Right lung (tissue), 5 donors: ENCODE data around the gene MMP17. TPM values are rescaled to one million over a fixed set of nuclear protein-coding genes. Genes with fewer than 3 reads are reported as not detected.

ENCODE experiments used
- DNase-seq, 2 donors: peaks; one replicate each; pipeline ENCODE4 v3.0.0-alpha.2; 2013
- polyA plus RNA-seq, 5 donors: library from polyadenylated mRNA; unstranded; fragments of 120-200 nt; gene quantifications; one replicate each; pipeline versions ENCODE4 v1.2.1 to v1.2.3, GENCODE V29; 2013; ENCODE audit warnings: inconsistent platforms in 1 of 5, low replicate concordance in 1 of 5; ENCODE audit not compliant: insufficient read length in 5 of 5, insufficient read depth in 1 of 5

The MMP17 gene
- polyA plus RNA-seq, 5 donors = 1.9 to 4.2 (median 2.5) TPM

- peak; percentile 53 to 62 for DNase-seq
These were observed 2.2 kb downstream of the MMP17 start for GRCh38 chr12:131830335-131830913.

GRCh38 chr12:131830914-131831571 is 2.9 kb downstream of the MMP17 start:
- DNase-seq = no peak

- DNase-seq = no peak
These were observed 3.4 kb downstream of the MMP17 start for GRCh38 chr12:131831635-131832041.

- no peak for DNase-seq
These were observed 4.4 kb downstream of the MMP17 start for GRCh38 chr12:131832321-131833231.

- DNase-seq = no peak
These were observed 5.2 kb downstream of the MMP17 start for GRCh38 chr12:131833288-131833895.

GRCh38 chr12:131833896-131834641 is 5.9 kb downstream of the MMP17 start:
- DNase-seq = no peak

- DNase-seq = no peak
These were observed 6.8 kb downstream of the MMP17 start for GRCh38 chr12:131834798-131835615.

- no peak for DNase-seq
These were observed 7.5 kb downstream of the MMP17 start for GRCh38 chr12:131835616-131836171.

- DNase-seq = no peak
These were observed 8.0 kb downstream of the MMP17 start for GRCh38 chr12:131836193-131836592.

GRCh38 chr12:131836714-131837397 is 8.7 kb downstream of the MMP17 start:
- DNase-seq = no peak

- DNase-seq = no peak
These were observed 12.6 kb downstream of the MMP17 start for GRCh38 chr12:131840643-131841416.

GRCh38 chr12:131841547-131841946 is 13.4 kb downstream of the MMP17 start:
- no peak for DNase-seq

GRCh38 chr12:131842169-131842568 is 14.0 kb downstream of the MMP17 start:
- DNase-seq = no peak

- no peak for DNase-seq
These were observed 15.3 kb downstream of the MMP17 start for GRCh38 chr12:131843527-131843926.

GRCh38 chr12:131844140-131844539 is 15.9 kb downstream of the MMP17 start:
- DNase-seq = no peak

GRCh38 chr12:131844656-131845055 is 16.5 kb downstream of the MMP17 start:
- no peak for DNase-seq

- DNase-seq = no peak
These were observed 16.9 kb downstream of the MMP17 start for GRCh38 chr12:131845121-131845520.

- DNase-seq = no peak
These were observed 19.3 kb downstream of the MMP17 start for GRCh38 chr12:131847456-131847855.

GRCh38 chr12:131848753-131849152 is 20.6 kb downstream of the MMP17 start:
- DNase-seq = no peak
